ENCODE data around the gene DOK4.

GRCh38 chr16:57530522-57531252 is 44.4 kb upstream of the DOK4 start:
- TF ChIP-seq CTCF (IDR thresholded peaks at IDR 0.05) (no peak), EZH2 (IDR thresholded peaks at IDR 0.05; ENCODE audit: borderline replicate concordance, insufficient read depth, low read depth, low read length, poor library complexity, severe bottlenecking) (no peak)
